Activated T-helper 1 cell treated with anti-CD3 and anti-CD28 coated beads, Interleukin-12 subunit alpha, Interleukin-12 subunit beta, Interleukin-2, Interleukin-4 antibody, amounts not matched to agents 30 ng/mL and 10 ng/mL and 1 ng/mL, durations not matched to agents 14 hours and 24 hours and 36 hours (primary cell): ENCODE results near the gene ABCA9. TPM values are rescaled to one million over a fixed set of nuclear protein-coding genes. Genes with fewer than 3 reads are reported as not detected.

Source experiments
- DNase-seq: peaks from one replicate; pipeline ENCODE4 v3.0.0; 2021; ENCODE audit warnings: low spot score
- H3K27ac Mint-ChIP-seq: one replicate; pipeline ENCODE4 v1.8.0; 2021; ENCODE audit warnings: mild to moderate bottlenecking, mixed read lengths
- H3K27me3 Mint-ChIP-seq: one replicate; pipeline ENCODE4 v1.8.0; 2022; ENCODE audit warnings: mild to moderate bottlenecking, moderate library complexity, mixed read lengths; ENCODE audit not compliant: insufficient read depth
- H3K36me3 Mint-ChIP-seq: one replicate; pipeline ENCODE4 v1.8.0; 2021; ENCODE audit warnings: low read depth, mixed read lengths
- H3K4me1 Mint-ChIP-seq: one replicate; pipeline ENCODE4 v1.8.0; 2021; ENCODE audit warnings: low read depth, mixed read lengths
- H3K4me3 Mint-ChIP-seq: one replicate; pipeline ENCODE4 v1.8.0; 2021; ENCODE audit warnings: mild to moderate bottlenecking, moderate library complexity, mixed read lengths
- H3K9me3 Mint-ChIP-seq: one replicate; pipeline ENCODE4 v1.8.0; 2021; ENCODE audit warnings: mixed read lengths
- intact Hi-C: fragments of 100-400 bp; cut with micrococcal nuclease; formaldehyde crosslinking; loops from one replicate; pipeline ENCODE4 v1.15.1; 2024
- total RNA-seq: library from RNA; stranded (reverse); gene quantifications from 2 replicates; pipeline ENCODE4 v1.2.3, GENCODE V29; 2022

ABCA9 gene
- total RNA-seq, 1 donor from 2014 or later: not detected

DNA sequence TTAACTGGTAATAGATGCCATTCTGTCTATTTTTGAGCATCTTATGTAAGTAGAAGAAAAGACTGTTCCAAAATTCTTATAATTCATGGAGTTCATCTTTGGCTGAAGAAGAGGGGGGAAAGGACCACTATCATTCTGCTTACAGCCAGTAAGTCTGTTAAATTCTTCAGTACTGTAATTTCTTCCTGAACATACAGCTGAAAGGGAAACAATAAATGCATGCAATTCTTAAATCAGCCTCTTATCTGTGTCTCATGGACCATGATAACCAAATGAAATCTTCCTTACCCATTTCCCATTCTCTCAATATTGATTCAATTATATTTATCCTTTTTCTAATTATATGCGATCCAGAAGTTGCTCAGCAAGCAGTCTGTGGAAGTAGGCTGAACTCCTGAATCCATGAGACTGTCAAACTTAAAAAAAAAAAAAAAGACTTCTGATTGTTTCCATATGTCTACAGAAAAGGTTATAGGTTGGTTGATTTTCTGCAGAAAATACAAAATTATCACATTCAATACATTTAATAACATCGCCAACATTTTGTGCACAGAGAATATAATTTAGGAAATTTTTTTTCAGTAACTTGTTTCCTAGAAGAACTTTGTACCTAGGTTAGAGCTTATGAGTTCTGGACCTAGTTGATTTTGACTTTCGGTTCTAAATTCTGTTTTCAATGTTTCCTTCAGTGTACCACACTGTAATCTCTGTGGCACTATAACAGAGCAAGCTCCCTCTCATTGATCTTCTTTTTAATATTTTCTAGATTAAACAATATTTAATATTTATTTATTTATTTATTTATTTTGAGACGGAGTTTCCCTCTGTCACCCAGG lies 1.2 kb upstream of the ABCA9 start:
- Mint-ChIP-seq H3K4me3 (no peak overlapping the region), H3K36me3 (no peaks in the 10 kb centered on the region), H3K27ac (no peak overlapping the region), H3K9me3 (peaks cover 2% of the 10 kb centered on the region), H3K4me1 (peaks cover 14% of the 10 kb centered on the region), H3K27me3 (peaks cover 10% of the 10 kb centered on the region)
- intact Hi-C loops: no loop called here
- DNase-seq: no peak

DNA sequence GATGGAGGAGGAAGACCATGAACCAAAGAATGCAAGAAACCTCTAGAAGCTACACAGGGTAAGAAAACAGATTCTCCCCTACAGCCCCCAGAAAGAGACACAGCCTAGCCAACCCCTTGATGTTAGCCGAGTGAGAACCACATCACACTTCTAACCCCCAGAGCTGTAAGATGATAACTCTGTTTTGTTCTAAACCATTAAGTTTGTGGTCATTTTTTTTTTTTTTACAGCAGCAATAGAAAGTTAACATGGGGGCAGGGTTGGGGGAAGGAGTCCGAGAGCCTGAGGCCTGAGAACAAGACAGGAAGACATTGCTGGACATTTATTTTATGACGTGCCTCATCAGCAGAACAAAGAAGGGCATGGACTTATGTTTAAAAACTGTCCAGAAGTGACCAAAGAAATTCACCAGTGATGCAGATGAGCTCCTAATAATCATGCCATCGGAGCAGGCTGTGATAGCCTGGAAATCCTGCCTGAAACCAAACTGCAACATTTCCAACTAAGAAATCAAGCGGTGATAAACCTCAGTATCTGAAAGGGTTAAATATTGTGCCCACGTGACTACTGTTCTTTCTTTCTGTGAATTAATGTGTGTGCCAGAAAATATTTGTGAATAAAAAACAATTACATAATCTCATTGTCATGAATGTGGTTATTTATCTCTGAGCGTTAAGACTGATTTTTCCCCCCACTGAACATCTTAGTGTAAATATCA lies 1.1 kb downstream of the ABCA9 start:
- peaks cover under 1% of the 10 kb centered on the region for H3K4me1 Mint-ChIP-seq
- H3K36me3 Mint-ChIP-seq: no peaks in the 10 kb centered on the region
- no peak overlapping the region for H3K4me3 Mint-ChIP-seq
- peaks cover 4% of the 10 kb centered on the region for H3K27me3 Mint-ChIP-seq
- no peak for DNase-seq
- no peak overlapping the region for H3K27ac Mint-ChIP-seq
- H3K9me3 Mint-ChIP-seq: peaks cover 6% of the 10 kb centered on the region
- intact Hi-C loops: no loop called here

DNA sequence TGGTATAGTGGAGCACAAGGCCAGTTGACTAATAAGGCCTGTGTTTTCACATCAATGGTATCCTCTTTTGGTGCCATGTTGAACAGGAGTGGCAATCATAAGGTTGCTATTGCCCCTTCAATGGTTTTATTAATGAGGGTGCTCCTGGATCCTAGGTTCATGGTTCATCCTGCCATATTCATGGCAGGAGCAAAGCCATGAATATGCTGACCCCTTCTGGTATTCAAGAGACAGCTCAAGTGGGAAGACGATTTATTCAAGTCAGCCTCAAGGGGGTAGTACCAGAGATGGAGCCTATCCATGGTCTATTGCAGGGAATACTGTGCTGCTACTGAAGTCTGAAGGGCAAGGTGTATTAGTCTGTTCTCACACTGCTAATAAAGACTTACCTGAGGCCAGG lies 2.6 kb downstream of the ABCA9 start:
- Mint-ChIP-seq H3K9me3 (peaks cover 6% of the 10 kb centered on the region), H3K27ac (no peak overlapping the region), H3K4me3 (no peak overlapping the region)

DNA sequence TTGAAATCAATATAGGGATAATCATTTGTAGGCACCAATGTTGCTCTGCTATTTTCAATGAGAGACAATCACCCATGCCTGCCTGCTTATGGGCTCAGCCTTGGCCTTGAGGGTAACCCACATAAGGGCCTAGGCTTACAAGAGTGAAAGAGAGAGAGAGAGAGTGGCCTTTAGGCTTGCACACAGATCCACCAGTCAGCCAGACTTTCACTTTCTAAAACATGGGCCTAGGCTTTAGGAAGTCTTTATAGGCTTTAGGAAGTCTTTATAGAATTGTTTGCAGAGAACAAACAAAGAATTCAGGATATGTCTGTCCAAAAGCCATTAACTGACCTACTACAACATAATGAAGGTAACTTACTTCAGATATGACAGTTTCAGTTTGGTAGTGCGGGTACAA lies 3.4 kb downstream of the ABCA9 start:
- Mint-ChIP-seq H3K27ac (no peak overlapping the region), H3K9me3 (peaks cover 6% of the 10 kb centered on the region), H3K27me3 (peaks cover 3% of the 10 kb centered on the region), H3K4me3 (no peak overlapping the region), H3K4me1 (no peaks in the 10 kb centered on the region), H3K36me3 (no peaks in the 10 kb centered on the region)
- DNase-seq: no peak
- intact Hi-C loops: no loop called here

More for the DNA sequence above, 2.6 kb downstream of the ABCA9 start:
- Mint-ChIP-seq H3K27me3 (peaks cover 3% of the 10 kb centered on the region), H3K36me3 (no peaks in the 10 kb centered on the region), H3K4me1 (no peaks in the 10 kb centered on the region)
- intact Hi-C loops: no loop called here
- DNase-seq: no peak

DNA sequence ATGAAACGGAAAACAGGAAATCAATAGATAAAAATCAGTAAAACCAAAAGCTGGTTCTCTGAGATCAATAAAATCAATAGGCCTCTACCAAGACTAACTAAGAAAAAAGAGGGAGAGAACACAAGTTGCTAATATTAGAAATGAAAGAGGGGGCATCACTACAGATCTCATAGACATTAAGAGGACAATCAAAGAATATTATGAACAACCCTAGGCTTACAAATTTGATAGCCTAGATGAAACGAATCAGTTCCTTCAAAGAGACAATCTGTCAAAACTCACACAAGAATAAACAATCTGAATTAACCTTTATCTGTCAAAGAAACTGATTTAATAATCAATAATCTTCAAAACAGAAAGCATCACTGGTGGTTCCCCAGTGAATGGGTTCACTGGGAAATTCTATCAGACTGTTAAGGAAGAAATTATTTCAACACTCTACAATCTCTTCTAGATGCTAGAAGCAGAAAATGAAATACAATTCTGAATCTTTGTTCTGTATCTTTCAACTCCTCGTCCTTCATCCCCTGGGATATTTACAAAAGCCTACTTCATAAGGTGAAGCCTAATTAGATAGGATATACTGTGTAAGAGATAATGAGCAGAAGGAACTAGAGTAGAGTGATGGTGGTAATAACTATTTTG lies 4.4 kb downstream of the ABCA9 start:
- no peaks in the 10 kb centered on the region for H3K36me3 Mint-ChIP-seq
- H3K4me3 Mint-ChIP-seq: no peak overlapping the region
- intact Hi-C loops: no loop called here
- DNase-seq: no peak
- H3K4me1 Mint-ChIP-seq: no peaks in the 10 kb centered on the region
- peaks cover 3% of the 10 kb centered on the region for H3K27me3 Mint-ChIP-seq
- H3K27ac Mint-ChIP-seq: no peak overlapping the region
- H3K9me3 Mint-ChIP-seq: peaks cover 6% of the 10 kb centered on the region

DNA sequence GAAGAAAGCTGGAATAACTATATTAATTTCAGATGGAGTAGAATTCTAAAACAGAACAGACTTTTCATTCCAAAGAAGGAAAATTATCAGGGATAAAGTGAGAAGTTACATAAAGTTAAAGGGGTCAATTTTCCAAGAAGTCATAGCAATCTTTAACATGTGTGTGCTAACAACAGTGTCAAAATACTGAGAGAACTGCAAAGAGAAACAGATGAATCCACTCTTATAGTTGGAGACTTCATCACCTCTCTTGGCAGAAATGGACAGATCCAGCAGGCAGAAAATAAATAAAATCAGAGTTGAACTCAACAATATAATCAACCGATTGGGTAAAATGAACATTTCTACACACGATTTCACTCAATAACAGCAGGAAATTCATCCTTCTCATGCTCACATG lies 5.4 kb downstream of the ABCA9 start:
- Mint-ChIP-seq H3K9me3 (peaks cover 6% of the 10 kb centered on the region), H3K4me1 (no peaks in the 10 kb centered on the region), H3K36me3 (no peaks in the 10 kb centered on the region), H3K27ac (no peak overlapping the region), H3K4me3 (no peak overlapping the region), H3K27me3 (peaks cover 3% of the 10 kb centered on the region)
- intact Hi-C loops: no loop called here
- DNase-seq: no peak

DNA sequence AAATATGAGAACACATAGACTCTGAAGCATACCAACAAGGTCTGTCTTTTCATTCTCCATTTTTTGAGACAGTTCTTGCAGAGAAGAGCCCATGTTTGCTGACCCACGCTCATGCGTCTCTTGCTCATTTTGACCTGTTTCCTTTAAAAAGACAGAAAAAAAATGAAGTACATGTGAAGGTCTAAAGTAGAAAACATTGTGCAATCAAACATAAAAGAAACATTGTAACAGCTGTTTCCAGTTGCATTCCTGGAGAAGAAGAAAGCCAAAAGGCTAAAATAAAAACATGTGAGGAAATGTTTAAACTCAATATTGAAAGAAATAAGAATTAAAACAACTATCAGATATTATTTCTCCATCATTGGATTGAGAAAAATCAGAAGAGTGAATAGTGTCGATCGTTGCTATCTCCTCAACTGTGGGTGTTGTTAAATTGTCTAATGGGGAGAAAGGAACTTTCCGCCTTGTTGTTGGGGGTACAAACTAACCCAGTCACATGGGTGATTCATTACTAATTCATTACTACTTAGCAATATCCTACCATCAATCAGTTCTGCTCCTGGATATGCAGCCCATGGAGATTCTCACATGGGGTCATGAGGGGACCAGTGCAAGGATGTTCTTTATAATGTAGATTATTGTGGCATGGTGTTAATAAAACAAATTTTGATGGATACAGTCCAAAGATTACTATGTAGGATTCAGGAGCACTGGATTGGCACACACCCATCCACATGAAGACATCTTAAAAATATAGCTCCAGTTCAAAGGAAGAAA lies 9.5 kb downstream of the ABCA9 start:
- no peak overlapping the region for H3K4me3 Mint-ChIP-seq
- intact Hi-C loops: no loop called here
- H3K36me3 Mint-ChIP-seq: no peaks in the 10 kb centered on the region
- DNase-seq: no peak
- peaks cover 20% of the 10 kb centered on the region for H3K4me1 Mint-ChIP-seq
- peaks cover 3% of the 10 kb centered on the region for H3K27me3 Mint-ChIP-seq
- H3K27ac Mint-ChIP-seq: no peak overlapping the region
- H3K9me3 Mint-ChIP-seq: no peaks in the 10 kb centered on the region

DNA sequence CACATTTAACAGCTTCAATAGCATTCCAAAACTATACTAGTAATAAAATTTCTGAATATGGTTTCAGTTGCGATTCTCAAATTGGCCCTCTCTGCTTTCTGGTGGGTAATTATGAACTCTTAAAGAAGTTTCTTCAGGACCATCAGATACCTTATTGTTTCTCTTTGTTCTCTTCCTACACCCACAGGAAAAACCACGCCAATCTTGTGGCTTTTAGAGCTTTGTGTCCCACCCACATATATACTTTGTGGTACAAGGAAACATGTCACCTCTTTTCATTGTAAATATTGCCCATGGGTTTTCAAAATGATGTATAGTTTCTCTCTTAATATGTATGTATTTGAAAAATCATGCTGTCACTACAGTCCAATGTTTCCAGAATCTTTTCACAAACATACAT lies 12.1 kb downstream of the ABCA9 start:
- DNase-seq: no peak
- peaks cover 20% of the 10 kb centered on the region for H3K4me1 Mint-ChIP-seq
- no peaks in the 10 kb centered on the region for H3K9me3 Mint-ChIP-seq
- H3K36me3 Mint-ChIP-seq: no peaks in the 10 kb centered on the region
- peaks cover 2% of the 10 kb centered on the region for H3K27me3 Mint-ChIP-seq
- intact Hi-C loops: no loop called here
- no peak overlapping the region for H3K4me3 Mint-ChIP-seq
- H3K27ac Mint-ChIP-seq: no peak overlapping the region

DNA sequence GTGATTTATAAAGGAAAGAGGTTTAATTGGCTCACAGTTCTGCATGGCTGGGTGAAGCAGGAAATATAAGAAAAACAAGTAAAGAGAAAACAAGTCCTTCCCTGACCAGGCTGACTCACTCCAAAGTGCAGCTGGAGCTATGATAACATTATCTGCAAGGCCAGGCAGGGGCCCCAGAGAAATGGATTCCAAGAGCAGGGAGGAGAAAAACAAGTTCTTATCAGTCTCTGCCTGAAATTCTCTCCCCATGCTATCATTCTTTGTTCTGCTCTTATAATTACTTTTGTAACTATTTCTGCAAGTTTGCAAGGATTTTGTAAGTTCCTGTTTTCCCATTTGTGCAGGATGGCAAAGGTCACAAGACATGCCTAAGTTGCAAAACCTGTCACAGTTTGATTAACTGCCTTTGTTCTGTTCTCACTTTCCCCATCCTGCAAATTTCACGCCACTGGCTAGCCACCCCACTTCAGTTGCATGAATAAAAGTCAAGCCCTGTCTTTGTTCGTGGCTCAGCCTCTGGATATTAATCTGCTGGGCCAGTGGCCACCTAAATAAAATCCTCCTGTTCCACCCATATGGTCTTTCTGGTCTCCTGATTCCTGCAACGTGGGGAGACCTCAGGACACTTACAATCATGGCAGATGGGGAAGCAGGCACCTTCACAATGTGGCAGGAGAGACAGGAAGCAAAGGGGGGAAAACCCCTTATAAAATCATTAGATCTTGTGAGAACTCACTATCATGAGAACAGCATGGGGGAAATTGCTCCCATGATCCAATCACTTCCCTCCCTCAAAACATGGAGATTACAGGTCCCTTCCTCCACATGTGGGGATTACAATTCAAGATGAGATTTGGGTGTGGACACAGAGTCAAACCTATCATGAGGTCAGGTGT lies 13.1 kb downstream of the ABCA9 start:
- DNase-seq: no peak
- Mint-ChIP-seq H3K27me3 (no peaks in the 10 kb centered on the region), H3K27ac (no peak overlapping the region), H3K4me1 (peaks cover 20% of the 10 kb centered on the region), H3K9me3 (no peaks in the 10 kb centered on the region), H3K4me3 (no peak overlapping the region), H3K36me3 (no peaks in the 10 kb centered on the region)
- intact Hi-C loops: no loop called here

DNA sequence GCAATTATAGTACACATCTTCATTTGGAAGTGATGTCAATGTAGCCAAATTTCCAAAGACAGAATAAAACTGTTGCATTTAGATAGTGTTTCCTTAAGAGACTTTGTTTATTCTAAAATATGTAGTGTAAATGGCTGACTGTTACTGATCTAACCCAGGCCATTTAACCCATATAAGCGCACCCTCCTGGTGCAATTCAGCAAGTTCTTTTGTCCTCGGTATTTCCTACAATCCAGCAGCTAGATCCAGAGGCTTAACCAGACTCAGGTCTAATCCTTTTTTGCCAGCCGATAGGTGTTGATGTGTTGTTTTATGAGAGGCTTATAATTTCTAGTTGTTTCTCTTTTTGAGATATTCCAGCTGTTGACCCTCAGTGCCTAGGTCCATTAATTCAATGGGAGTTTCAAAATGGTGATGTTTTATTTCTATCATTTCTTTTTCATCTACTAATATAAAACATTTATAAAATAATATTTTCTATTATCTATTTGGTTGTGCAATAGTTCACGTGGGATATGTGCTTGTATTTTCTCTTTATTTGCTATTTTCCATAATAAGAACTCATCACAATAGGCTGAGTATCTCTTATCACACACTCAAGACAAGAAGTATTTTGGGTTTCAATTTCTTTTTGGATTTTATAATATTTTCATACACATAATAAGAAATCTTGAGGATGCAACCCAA lies 14.5 kb downstream of the ABCA9 start:
- no peak overlapping the region for H3K27ac Mint-ChIP-seq
- H3K27me3 Mint-ChIP-seq: no peaks in the 10 kb centered on the region
- DNase-seq: no peak
- peaks cover 20% of the 10 kb centered on the region for H3K4me1 Mint-ChIP-seq
- H3K36me3 Mint-ChIP-seq: no peaks in the 10 kb centered on the region
- H3K4me3 Mint-ChIP-seq: no peak overlapping the region
- H3K9me3 Mint-ChIP-seq: no peaks in the 10 kb centered on the region
- intact Hi-C loops: no loop called here

DNA sequence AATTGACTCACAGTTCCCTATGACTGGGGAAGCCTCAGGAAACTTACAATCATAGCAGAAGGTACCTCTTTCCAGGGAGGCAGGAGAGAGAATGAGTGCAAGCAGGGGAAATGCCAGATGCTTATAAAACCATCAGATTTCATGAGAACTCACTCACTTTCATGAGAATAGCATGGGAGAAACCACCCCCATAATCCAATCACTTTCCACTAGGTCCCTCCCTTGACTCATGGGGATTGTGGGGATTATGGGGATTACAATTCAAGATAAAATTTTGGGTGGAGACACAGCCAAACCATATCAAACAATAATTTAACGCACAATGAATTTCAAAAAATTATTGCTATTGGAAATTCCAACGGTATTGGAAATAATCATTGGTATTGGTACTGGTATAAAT lies 15.1 kb downstream of the ABCA9 start:
- DNase-seq: no peak
- H3K36me3 Mint-ChIP-seq: no peaks in the 10 kb centered on the region
- intact Hi-C loops: no loop called here
- no peak overlapping the region for H3K4me3 Mint-ChIP-seq
- no peaks in the 10 kb centered on the region for H3K9me3 Mint-ChIP-seq
- no peak overlapping the region for H3K27ac Mint-ChIP-seq
- H3K27me3 Mint-ChIP-seq: no peaks in the 10 kb centered on the region
- H3K4me1 Mint-ChIP-seq: peaks cover 20% of the 10 kb centered on the region
